GM12878 (cell line): ENCODE results near the gene NUTM1. TPM values are rescaled to one million over a fixed set of nuclear protein-coding genes. Genes with fewer than 3 reads are reported as not detected.

ENCODE experiments used
- ATAC-seq: fragments of 200-7000 bp; cut with Tn5 transposase; 3 replicates; pipeline ENCODE4 v1.9.1; 2020; ENCODE audit warnings: mild to moderate bottlenecking, moderate library complexity
- BruUV-seq: library from RNA; stranded (reverse); fragments of 400-500 nt; replicated peaks from 2 replicates; lab custom pipeline; 2021; lab: Mats Ljungman, UMichigan
- CTCF ChIA-PET: fragments of 300-600 bp; sonication (Branson Sonifier 250); formaldehyde crosslinking; extraction: SDS; loops from one replicate; lab custom pipeline; 2021; ENCODE audit warnings: inconsistent platforms; lab: Yijun Ruan, JAX
- POLR2A ChIA-PET: fragments of 350-600 bp; formaldehyde crosslinking; extraction: SDS; loops from one replicate; lab custom pipeline; 2021; ENCODE audit warnings: inconsistent platforms; lab: Charles Lee
- RAD21 ChIA-PET: fragments of 300-600 bp; sonication (Branson Sonifier 250); formaldehyde crosslinking; loops from one replicate; lab custom pipeline; 2023; ENCODE audit warnings: antibody characterized with exemption; ENCODE audit not compliant: unreplicated experiment; lab: Charles Lee
- SMC1A ChIA-PET: fragments of 300-600 bp; sonication (Branson Sonifier 250); formaldehyde crosslinking; loops from one replicate; lab custom pipeline; 2023; ENCODE audit not compliant: unreplicated experiment, uncharacterized antibody; lab: Charles Lee
- DNase-seq: peaks from one replicate; pipeline ENCODE4 v3.0.0-alpha.2; 2011; ENCODE audit warnings: low read depth, low spot score
- FAIRE-seq: peaks from 3 replicates; lab custom pipeline; 2011; peaks lifted over from hg19 to GRCh38; lab: Jason Lieb, UNC
- H2AFZ ChIP-seq: 2 replicates; pipeline ENCODE4 v1.6.0; 2011; ENCODE audit warnings: low read depth, low read length, control low read depth; ENCODE audit not compliant: control insufficient read depth
- H3K27ac ChIP-seq: 2 replicates; pipeline ENCODE4 v1.5.1; 2011; ENCODE audit warnings: control low read depth; ENCODE audit not compliant: control insufficient read depth, insufficient read depth
- H3K27me3 ChIP-seq, 2 experiments: replicated peaks in 1 of 2; 2 replicates each; pipeline versions ENCODE4 v1.6.0 to v1.6.1; 2011; ENCODE audit warnings: low read length in 1 of 2; ENCODE audit not compliant: control insufficient read depth in 2 of 2, insufficient read depth in 2 of 2
- H3K36me3 ChIP-seq, 2 experiments: 2 replicates each; pipeline ENCODE4 v1.5.1; 2011; ENCODE audit warnings: low read length in 1 of 2; ENCODE audit not compliant: control insufficient read depth in 2 of 2, insufficient read depth in 2 of 2
- H3K4me1 ChIP-seq: 2 replicates; pipeline ENCODE4 v1.6.1; 2011; ENCODE audit warnings: mild to moderate bottlenecking, low read length, moderate library complexity, mixed read lengths; ENCODE audit not compliant: control insufficient read depth, insufficient read depth
- H3K4me2 ChIP-seq: 2 replicates; pipeline ENCODE4 v1.6.0; 2011; ENCODE audit warnings: control low read depth; ENCODE audit not compliant: control insufficient read depth, insufficient read depth
- H3K4me3 ChIP-seq: fragments of 200-600 bp; sonication (generic); 2 replicates; pipeline ENCODE4 v1.5.1; 2016
- H3K79me2 ChIP-seq: 2 replicates; pipeline ENCODE4 v1.6.0; 2011; ENCODE audit warnings: low read length; ENCODE audit not compliant: control insufficient read depth, insufficient read depth
- H3K9ac ChIP-seq: 2 replicates; pipeline ENCODE4 v1.8.0; 2011; ENCODE audit warnings: low read length, control low read depth, mixed read lengths; ENCODE audit not compliant: control insufficient read depth, insufficient read depth
- H3K9me3 ChIP-seq: replicated peaks from 3 replicates; pipeline ENCODE4 v1.5.1; 2011; ENCODE audit warnings: mild to moderate bottlenecking, low read length; ENCODE audit not compliant: control insufficient read depth, insufficient read depth
- H4K20me1 ChIP-seq: 2 replicates; pipeline ENCODE4 v1.6.0; 2011; ENCODE audit not compliant: control insufficient read depth, insufficient read depth
- ATF7 ChIP-seq: fragments of 450-650 bp; IDR thresholded peaks from 2 replicates; pipeline ENCODE4 v1.6.1; 2016; ENCODE audit warnings: low read depth, mild to moderate bottlenecking
- CBX3 ChIP-seq: fragments of 200-600 bp; sonication (generic); IDR thresholded peaks from 2 replicates; pipeline ENCODE4 v1.6.1; 2016; ENCODE audit warnings: low read depth, borderline replicate concordance
- CEBPB ChIP-seq, 2 experiments: fragments of 150-350 bp in 1 of 2; IDR thresholded peaks; 2 replicates each; pipeline ENCODE4 v1.6.1; 2012 to 2014; ENCODE audit warnings: low read depth in 2 of 2, low read length in 2 of 2, borderline replicate concordance in 1 of 2, inconsistent platforms in 1 of 2
- DPF2 ChIP-seq: fragments of 450-650 bp; IDR thresholded peaks from 2 replicates; pipeline ENCODE4 v1.6.1; 2017; ENCODE audit warnings: mild to moderate bottlenecking
- EED ChIP-seq: sonication (generic); IDR thresholded peaks from 2 replicates; pipeline ENCODE4 v1.6.1; 2016; ENCODE audit warnings: antibody characterized with exemption, low read depth
- ETV6 ChIP-seq, 2 experiments: fragments of 450-650 bp in 1 of 2; IDR thresholded peaks in 1 of 2; conservative IDR thresholded peaks in 1 of 2; 2 replicates each; pipeline ENCODE4 v1.6.1; 2014; ENCODE audit warnings: antibody characterized with exemption in 1 of 2, borderline replicate concordance in 1 of 2, low read depth in 1 of 2, mild to moderate bottlenecking in 1 of 2, moderate library complexity in 1 of 2
- JUND ChIP-seq: IDR thresholded peaks from 2 replicates; pipeline ENCODE4 v1.6.1; 2012; ENCODE audit warnings: low read depth, mild to moderate bottlenecking, low read length, improper control_type of control experiment, moderate library complexity
- NFYB ChIP-seq: IDR thresholded peaks from 2 replicates; pipeline ENCODE4 v1.6.1; 2011; ENCODE audit warnings: low read depth, mild to moderate bottlenecking, low read length, improper control_type of control experiment, moderate library complexity; ENCODE audit not compliant: insufficient read depth
- PAX5 ChIP-seq: IDR thresholded peaks from 2 replicates; pipeline ENCODE4 v1.6.1; 2011; ENCODE audit warnings: low read depth, low read length, borderline replicate concordance
- POU2F2 ChIP-seq: IDR thresholded peaks from 3 replicates; pipeline ENCODE4 v1.6.1; 2011; ENCODE audit warnings: low read depth, mild to moderate bottlenecking, low read length, borderline replicate concordance
- RAD51 ChIP-seq: fragments of 450-650 bp; IDR thresholded peaks from 2 replicates; pipeline ENCODE4 v1.6.1; 2016; ENCODE audit warnings: moderate library complexity, mild to moderate bottlenecking, inconsistent platforms
- SRF ChIP-seq, 2 experiments: IDR thresholded peaks; 2 replicates each; pipeline ENCODE4 v1.6.1; 2011; ENCODE audit warnings: low read depth in 2 of 2, low read length in 2 of 2, mild to moderate bottlenecking in 1 of 2, moderate library complexity in 1 of 2
- TBL1XR1 ChIP-seq: IDR thresholded peaks from 2 replicates; pipeline ENCODE4 v1.6.1; 2012; ENCODE audit warnings: low read depth, low read length, improper control_type of control experiment
- TCF7 ChIP-seq: IDR thresholded peaks from 2 replicates; pipeline ENCODE4 v1.6.1; 2014; ENCODE audit warnings: antibody characterized with exemption, borderline replicate concordance
- ZSCAN29 ChIP-seq: fragments of 450-650 bp; IDR thresholded peaks from 2 replicates; pipeline ENCODE4 v1.6.1; 2017; ENCODE audit warnings: mild to moderate bottlenecking, moderate library complexity
- WGBS: methylation state at CpG from one replicate; pipeline ENCODE4 v1.1.6; 2016; ENCODE audit warnings: low lambda C conversion rate; ENCODE audit not compliant: insufficient replicate concordance, insufficient coverage; ENCODE audit errors: missing lambda C conversion rate; 5-methylcytosine and 5-hydroxymethylcytosine counted together
- in situ Hi-C: fragments of 300-500 bp; cut with MboI; formaldehyde crosslinking; loops from 9 replicates; pipeline ENCODE4 v1.14.3; 2018; ENCODE audit warnings: mixed read lengths
- intact Hi-C: fragments of 100-400 bp; cut with micrococcal nuclease; formaldehyde crosslinking; loops from one replicate; pipeline ENCODE4 v1.14.2; 2022; ENCODE audit not compliant: unreplicated experiment
- polyA plus RNA-seq, 11 experiments: library from polyadenylated mRNA; depleted of rRNA in 4 of 11; unstranded in 6 of 11; stranded (reverse) in 5 of 11; fragments of >200 nt; fragmentation: Nextera tagmentation in 4 of 11; fragmentation: Illumina TruSeq in 1 of 11; extraction: Ambion mirVana in 4 of 11; extraction: Trizol in 1 of 11; gene quantifications; 1 replicate in 1 of 11; 2 replicates in 10 of 11; pipeline versions ENCODE4 v1.2.1 to v1.2.3, GENCODE V29; 2011 to 2016; ENCODE audit warnings: inconsistent platforms in 2 of 11, missing spikeins in 2 of 11, low read depth in 1 of 11
- total RNA-seq, 4 experiments: library from RNA; depleted of rRNA in 3 of 4; stranded (reverse); fragments of >200 nt in 3 of 4; fragmentation: Illumina TruSeq in 1 of 4; extraction: Trizol in 1 of 4; gene quantifications; 2 replicates each; pipeline versions ENCODE4 v1.2.1 to v1.2.3, GENCODE V29; 2013 to 2021
- TF ChIP-seq, protein P1 (sequence below): IDR thresholded peaks from 2 replicates; pipeline ENCODE4 v1.6.1; 2012; ENCODE audit warnings: low read depth, low read length, improper control_type of control experiment
- TF ChIP-seq, protein P2 (sequence below): IDR thresholded peaks from 2 replicates; pipeline ENCODE4 v1.6.1; 2011; ENCODE audit warnings: mild to moderate bottlenecking, low read depth, low read length, moderate library complexity; ENCODE audit not compliant: insufficient replicate concordance
- TF ChIP-seq, protein P3 (sequence below): fragments of 450-650 bp; formaldehyde crosslinking; IDR thresholded peaks from 2 replicates; pipeline ENCODE4 v1.4.0; 2022; ENCODE audit warnings: mild to moderate bottlenecking, moderate library complexity

NUTM1 gene
- total and polyA plus RNA-seq, 10 of the 15 experiments (the other 5 are each of a cell fraction or from before 2014, with no cell fraction given): under 0.01 to 0.05 TPM; not detected in 8

DNA sequence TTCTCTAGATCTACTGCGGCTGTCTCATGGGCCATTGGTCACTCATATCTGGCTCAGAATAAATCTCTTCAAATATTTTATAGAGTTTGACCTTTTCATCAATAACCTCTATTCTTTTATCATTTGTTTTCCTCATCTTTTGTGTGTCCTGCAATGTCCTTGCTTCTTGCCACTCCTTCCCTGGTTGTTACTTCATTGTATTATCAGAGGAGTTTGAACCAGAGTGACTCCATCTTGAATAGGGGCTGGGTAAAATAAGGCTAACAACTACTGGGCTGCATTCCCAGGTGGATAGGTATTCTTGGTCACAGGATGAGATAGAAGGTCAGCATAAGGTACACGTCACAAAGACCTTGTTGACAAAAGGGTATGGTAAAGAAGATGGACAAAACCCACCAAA lies 33.7 kb downstream of the NUTM1 start:
- DNase-seq (no peak), FAIRE-seq (no peak), ATAC-seq (no peak)
- CTCF ChIA-PET: no interaction called here
- intact Hi-C loops: loop anchor here (5.0 kb wide), 1 partner anchor 270 kb away; no protein-coding TSS in a partner anchor
- Histone ChIP-seq H4K20me1 (no peaks in the 10 kb centered on the region), H3K27ac (no peak overlapping the region), H3K27me3 (no peaks in the 10 kb centered on the region), H3K4me3 (no peak overlapping the region), H3K4me2 (no peak overlapping the region), H3K79me2 (no peaks in the 10 kb centered on the region), H2AFZ (no peak overlapping the region), H3K9me3 (no peaks in the 10 kb centered on the region), H3K9ac (no peak overlapping the region), H3K36me3 (no peaks in the 10 kb centered on the region; a peak in 1 of 4 replicates), H3K4me1 (no peaks in the 10 kb centered on the region)
- WGBS: 94% methylated on average over 2 of the region's 2 CpGs
- RAD21 ChIA-PET: no interaction called here
- POLR2A ChIA-PET: no interaction called here
- SMC1A ChIA-PET: no interaction called here
- in situ Hi-C loops: no loop called here
- BruUV-seq: no TSS peak
- no peak for TF ChIP-seq CEBPB (IDR thresholded peaks at IDR 0.05; ENCODE audit: borderline replicate concordance in 1 of 2, low read depth in 2 of 2, low read length in 2 of 2)
- TF ChIP-seq TCF7: no peak
- no peak for TF ChIP-seq NFYB
- no peak for TF ChIP-seq TBL1XR1
- TF ChIP-seq ETV6 (conservative IDR thresholded peaks at IDR 0.05 in 1 of 2, IDR thresholded peaks at IDR 0.05 in 1 of 2; ENCODE audit: borderline replicate concordance in 1 of 2, low read depth in 1 of 2): no peak
- no peak for TF ChIP-seq RAD51
- TF ChIP-seq SRF (IDR thresholded peaks at IDR 0.05; ENCODE audit: low read depth in 2 of 2, low read length in 2 of 2): no peak
- no peak for TF ChIP-seq POU2F2
- TF ChIP-seq, protein P1, sequence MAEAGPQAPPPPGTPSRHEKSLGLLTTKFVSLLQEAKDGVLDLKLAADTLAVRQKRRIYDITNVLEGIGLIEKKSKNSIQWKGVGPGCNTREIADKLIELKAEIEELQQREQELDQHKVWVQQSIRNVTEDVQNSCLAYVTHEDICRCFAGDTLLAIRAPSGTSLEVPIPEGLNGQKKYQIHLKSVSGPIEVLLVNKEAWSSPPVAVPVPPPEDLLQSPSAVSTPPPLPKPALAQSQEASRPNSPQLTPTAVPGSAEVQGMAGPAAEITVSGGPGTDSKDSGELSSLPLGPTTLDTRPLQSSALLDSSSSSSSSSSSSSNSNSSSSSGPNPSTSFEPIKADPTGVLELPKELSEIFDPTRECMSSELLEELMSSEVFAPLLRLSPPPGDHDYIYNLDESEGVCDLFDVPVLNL: no peak
- no peak for TF ChIP-seq DPF2
- TF ChIP-seq PAX5: no peak
- no peak for TF ChIP-seq EED
- TF ChIP-seq, protein P2, sequence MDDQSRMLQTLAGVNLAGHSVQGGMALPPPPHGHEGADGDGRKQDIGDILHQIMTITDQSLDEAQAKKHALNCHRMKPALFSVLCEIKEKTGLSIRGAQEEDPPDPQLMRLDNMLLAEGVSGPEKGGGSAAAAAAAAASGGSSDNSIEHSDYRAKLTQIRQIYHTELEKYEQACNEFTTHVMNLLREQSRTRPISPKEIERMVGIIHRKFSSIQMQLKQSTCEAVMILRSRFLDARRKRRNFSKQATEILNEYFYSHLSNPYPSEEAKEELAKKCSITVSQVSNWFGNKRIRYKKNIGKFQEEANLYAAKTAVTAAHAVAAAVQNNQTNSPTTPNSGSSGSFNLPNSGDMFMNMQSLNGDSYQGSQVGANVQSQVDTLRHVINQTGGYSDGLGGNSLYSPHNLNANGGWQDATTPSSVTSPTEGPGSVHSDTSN: no peak
- TF ChIP-seq ATF7: no peak
- no peak for TF ChIP-seq ZSCAN29
- no peak for TF ChIP-seq CBX3
- TF ChIP-seq, protein P3, sequence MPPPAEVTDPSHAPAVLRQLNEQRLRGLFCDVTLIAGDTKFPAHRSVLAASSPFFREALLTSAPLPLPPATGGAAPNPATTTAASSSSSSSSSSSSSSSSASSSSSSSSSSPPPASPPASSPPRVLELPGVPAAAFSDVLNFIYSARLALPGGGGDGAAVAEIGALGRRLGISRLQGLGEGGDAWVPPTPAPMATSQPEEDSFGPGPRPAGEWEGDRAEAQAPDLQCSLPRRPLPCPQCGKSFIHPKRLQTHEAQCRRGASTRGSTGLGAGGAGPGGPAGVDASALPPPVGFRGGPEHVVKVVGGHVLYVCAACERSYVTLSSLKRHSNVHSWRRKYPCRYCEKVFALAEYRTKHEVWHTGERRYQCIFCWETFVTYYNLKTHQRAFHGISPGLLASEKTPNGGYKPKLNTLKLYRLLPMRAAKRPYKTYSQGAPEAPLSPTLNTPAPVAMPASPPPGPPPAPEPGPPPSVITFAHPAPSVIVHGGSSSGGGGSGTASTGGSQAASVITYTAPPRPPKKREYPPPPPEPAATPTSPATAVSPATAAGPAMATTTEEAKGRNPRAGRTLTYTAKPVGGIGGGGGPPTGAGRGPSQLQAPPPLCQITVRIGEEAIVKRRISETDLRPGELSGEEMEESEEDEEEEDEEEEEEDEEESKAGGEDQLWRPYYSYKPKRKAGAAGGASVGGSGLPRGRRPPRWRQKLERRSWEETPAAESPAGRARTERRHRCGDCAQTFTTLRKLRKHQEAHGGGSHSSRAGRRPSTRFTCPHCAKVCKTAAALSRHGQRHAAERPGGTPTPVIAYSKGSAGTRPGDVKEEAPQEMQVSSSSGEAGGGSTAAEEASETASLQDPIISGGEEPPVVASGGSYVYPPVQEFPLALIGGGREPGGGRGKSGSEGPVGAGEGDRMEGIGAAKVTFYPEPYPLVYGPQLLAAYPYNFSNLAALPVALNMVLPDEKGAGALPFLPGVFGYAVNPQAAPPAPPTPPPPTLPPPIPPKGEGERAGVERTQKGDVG (CRISPR knock-in tag): no peak
- TF ChIP-seq JUND: no peak
